GM13977 (cell line): Measurements from ENCODE around the gene CFAP54.
"Not testable (repeated sequence)": the region's sequence is repeated elsewhere in the genome, so short reads cannot be mapped to it uniquely, and the experiment has no call there.

Experiments used
- DNase-seq: peaks from one replicate; pipeline ENCODE4 v3.0.0; 2012; ENCODE audit warnings: low spot score
- in situ Hi-C: fragments of 300-500 bp; cut with MboI; formaldehyde crosslinking; loops from one replicate; pipeline ENCODE4 v1.12.0; 2022; ENCODE audit warnings: low sequenced_read_pairs, low pct_unique_long_range_greater_than_20kb, mixed read lengths, inconsistent platforms; ENCODE audit not compliant: unreplicated experiment
- TF ChIP-seq, protein P1 (sequence below): IDR thresholded peaks from 2 replicates; pipeline ENCODE4 v1.5.1; 2012; ENCODE audit warnings: mild to moderate bottlenecking, control low read depth; ENCODE audit not compliant: insufficient read depth; ENCODE audit errors: extremely low read depth, missing control alignments

Gene CFAP54

GRCh38 chr12:96493106-96493505 is 3.7 kb downstream of the CFAP54 start:
- in situ Hi-C loops: no loop called here
- TF ChIP-seq, protein P1, sequence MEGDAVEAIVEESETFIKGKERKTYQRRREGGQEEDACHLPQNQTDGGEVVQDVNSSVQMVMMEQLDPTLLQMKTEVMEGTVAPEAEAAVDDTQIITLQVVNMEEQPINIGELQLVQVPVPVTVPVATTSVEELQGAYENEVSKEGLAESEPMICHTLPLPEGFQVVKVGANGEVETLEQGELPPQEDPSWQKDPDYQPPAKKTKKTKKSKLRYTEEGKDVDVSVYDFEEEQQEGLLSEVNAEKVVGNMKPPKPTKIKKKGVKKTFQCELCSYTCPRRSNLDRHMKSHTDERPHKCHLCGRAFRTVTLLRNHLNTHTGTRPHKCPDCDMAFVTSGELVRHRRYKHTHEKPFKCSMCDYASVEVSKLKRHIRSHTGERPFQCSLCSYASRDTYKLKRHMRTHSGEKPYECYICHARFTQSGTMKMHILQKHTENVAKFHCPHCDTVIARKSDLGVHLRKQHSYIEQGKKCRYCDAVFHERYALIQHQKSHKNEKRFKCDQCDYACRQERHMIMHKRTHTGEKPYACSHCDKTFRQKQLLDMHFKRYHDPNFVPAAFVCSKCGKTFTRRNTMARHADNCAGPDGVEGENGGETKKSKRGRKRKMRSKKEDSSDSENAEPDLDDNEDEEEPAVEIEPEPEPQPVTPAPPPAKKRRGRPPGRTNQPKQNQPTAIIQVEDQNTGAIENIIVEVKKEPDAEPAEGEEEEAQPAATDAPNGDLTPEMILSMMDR: no peak
- DNase-seq: no peak

GRCh38 chr12:96494154-96494553 is 4.8 kb downstream of the CFAP54 start:
- DNase-seq, in situ Hi-C loops: not testable (repeated sequence)

DNA sequence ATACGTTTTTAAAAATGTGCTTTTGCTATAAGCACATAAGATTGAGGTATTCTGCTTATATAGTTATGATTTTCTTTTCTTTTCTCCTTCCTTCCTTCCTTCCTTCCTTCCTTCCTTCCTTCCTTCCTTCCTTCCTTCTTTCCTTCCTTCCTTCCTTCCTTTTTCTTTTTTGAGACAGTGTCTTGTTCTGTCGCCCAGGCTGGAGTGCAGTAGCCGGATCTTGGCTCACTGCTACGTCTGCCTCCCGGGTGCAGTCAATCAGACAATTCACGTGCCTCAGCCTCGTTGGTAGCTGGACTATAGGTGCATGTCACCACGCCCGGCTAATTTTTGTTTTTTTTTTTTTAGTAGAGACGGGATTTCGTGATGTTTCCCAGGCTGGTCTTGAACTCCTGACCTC is 5.8 kb downstream of the CFAP54 start:
- DNase-seq: no peak
- in situ Hi-C loops: no loop called here
- TF ChIP-seq, protein P1: no peak

GRCh38 chr12:96495841-96496545 is 6.6 kb downstream of the CFAP54 start:
- peak; percentile 31 for DNase-seq
- TF ChIP-seq, protein P1: no peak
- in situ Hi-C loops: no loop called here

DNA sequence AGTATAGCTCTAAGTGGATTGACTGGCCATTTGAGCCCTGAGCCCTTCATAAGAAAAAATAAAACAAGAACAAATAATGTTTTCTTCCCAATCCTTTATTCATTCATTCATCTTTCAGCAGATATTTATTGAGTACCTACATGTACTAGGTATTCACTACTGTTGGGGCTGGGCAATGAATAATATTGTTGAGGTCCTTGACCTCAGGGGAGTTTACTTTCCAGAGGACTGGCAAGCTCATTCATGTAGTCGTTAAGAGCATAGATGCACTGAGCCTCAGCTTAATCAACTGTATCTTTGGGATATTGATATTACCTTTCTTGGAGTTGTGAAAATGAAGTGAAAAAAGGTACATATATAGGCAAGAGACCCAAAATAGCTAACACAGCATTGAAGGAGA is 7.6 kb downstream of the CFAP54 start:
- TF ChIP-seq, protein P1: no peak
- in situ Hi-C loops: no loop called here
- DNase-seq: no peak

GRCh38 chr12:96497855-96498254 is 8.5 kb downstream of the CFAP54 start:
- TF ChIP-seq, protein P1: no peak
- in situ Hi-C loops: no loop called here

DNA sequence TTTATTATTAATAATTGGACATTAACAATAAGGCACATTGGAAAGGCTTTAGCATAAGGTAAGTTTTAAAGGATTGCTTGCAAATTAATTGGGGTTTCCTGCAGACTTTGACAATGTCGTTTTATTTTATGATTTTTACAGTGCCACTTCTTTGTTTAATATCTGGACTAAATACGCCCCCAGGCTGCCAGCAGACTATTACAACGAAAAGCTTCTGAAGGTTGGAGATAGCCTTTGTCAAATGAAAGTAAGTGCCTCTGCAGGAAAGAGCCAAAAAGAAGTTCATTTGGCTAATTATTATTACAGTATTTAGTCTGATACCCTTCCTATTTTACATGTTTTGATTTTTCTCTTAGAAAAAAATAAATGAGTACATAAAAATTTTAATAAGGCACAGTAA is 11.3 kb downstream of the CFAP54 start:
- no peak for DNase-seq
- in situ Hi-C loops: no loop called here
- TF ChIP-seq, protein P1: peak; percentile 35

More at GRCh38 chr12:96497855-96498254, 8.5 kb downstream of the CFAP54 start:
- DNase-seq: no peak
